ENCODE results near the gene RNF126.
"Not testable (repeated sequence)": the region's sequence is repeated elsewhere in the genome, so short reads cannot be mapped to it uniquely, and the experiment has no call there.

RNF126 gene

DNA sequence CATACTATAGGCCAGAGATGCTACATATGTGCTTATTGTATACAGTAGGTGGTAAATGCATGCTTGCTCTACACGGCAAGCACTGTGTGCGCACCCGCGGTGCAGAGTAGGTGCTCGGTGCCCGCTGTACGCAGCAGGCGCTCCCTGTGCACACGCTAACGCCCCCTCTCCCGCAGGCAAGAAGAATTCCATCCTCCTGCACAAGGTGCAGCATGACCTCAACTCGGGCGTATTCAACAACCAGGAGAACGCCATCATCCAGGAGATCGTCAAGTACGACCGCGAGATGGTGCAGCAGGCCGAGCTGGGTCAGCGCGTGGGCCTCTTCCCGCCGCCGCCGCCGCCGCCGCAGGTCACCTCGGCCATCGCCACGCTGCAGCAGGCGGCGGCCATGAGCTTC, 47.4 kb downstream of the RNF126 start:
- in situ Hi-C loops (cut with HindIII; ENCODE audit: low sequenced_read_pairs), result no loop called here

DNA sequence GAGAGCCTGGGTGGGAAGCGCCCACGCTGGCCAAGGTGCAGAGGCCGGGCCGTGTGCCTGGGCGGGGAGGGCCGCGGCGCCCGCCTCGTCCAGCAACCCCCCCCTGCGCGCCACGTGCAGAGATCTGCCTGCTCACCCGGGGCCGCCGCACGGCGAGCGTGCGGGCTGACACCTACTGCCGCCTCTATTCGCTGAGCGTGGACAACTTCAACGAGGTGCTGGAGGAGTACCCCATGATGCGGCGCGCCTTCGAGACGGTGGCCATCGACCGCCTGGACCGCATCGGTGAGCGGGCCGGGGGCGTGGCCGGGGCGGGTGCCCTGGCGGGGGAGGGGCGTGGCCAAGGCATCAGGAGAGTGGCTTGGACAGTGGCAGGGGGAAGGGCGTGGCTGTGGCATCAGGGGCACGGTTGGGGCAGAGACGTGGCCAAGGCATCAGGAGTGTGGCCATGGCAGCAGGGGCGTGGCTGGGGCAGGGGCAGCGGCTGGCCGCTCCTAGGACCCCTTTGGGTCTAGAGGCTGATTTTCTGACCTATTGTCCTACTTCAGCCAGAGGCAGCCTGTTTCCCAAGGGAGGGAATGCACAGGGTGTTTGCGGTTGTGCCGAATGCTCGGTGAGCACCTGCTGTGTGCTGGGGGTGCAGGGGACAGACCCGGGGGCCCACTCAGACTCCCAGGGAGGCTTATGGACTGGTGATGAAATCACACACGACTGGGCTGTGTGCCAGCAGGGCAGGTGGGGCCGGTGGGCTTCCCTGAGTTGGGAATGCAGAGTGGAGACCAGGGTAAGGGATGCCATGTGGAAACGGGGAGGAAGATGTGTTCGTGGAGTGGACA, 49.1 kb downstream of the RNF126 start:
- in situ Hi-C loops (cut with HindIII; ENCODE audit: low sequenced_read_pairs), result no loop called here

DNA sequence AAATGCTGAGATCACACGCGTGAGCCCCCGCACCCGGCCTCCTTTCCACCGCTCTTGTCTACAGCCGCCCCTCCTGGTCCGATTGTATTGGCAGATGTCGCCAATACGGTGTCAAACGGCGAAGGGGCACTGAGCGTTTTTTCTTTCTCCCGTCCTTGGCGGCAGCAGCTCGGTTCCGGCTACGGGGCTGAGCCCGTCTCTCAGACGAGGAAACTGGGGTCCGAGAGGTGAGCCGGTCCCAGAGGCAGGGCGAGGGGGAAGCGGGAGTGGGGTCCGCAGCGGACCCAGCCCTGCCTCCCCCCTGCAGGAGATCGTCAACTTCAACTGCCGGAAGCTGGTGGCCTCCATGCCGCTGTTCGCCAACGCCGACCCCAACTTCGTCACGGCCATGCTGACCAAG, 50.1 kb downstream of the RNF126 start:
- in situ Hi-C loops (cut with HindIII; ENCODE audit: low sequenced_read_pairs), result no loop called here

DNA sequence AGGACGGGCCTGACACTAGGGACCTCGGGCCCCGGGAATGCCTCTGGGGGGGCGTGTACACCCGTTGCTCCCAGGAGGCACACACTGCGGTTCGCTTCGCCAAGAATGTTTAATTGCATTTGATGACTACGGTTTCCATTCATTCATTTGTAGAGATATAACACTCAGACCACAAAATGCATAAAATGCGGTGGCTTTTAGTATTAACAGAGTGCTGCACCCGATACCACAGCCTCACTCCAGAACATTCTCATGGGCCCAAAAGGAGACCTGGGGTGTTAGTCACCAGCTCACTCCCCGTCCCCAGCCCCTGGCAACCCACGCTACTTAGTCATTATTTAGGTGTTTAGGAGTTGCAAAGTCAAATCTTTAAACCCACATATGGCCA, 51.5 kb downstream of the RNF126 start:
- in situ Hi-C loops (cut with HindIII; ENCODE audit: low sequenced_read_pairs), result no loop called here

DNA sequence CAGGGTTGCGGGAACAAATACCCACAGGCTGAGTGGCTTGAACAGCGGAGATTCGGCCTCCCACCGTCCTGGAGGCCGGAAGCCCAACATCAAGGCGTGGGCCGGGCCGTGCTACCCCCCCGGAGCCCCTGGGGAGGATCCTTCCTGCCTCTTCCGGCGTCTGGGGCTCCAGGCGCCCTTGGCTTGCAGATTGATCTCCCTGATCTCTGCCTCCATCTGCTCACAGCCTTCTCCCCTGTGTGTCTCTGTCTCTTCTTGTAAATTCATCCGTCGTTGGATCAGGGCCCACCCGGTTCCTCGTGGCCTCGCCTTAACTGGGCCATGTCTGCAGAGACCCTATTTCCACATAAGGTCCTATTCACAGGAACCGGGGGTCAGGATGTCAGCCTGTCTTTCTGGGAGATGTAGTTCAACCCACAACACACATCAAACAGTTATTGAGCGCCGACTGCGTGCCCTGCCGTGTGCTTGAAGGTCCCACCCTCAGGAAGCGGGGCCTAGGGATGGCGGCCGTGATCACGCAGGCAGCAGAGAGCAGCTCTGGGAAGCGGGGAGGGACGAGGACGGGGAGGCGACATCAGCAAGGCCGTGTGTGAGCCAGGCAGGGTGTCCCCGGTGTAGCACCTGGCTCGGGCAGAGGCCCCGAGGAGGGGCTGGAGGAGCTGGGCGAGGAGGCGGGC, 52.1 kb downstream of the RNF126 start:
- in situ Hi-C loops (cut with HindIII; ENCODE audit: low sequenced_read_pairs), result no loop called here

GRCh38 chr19:610071-610800, 52.8 kb downstream of the RNF126 start:
- in situ Hi-C loops (cut with HindIII; ENCODE audit: low sequenced_read_pairs), result no loop called here

- in situ Hi-C loops (cut with HindIII; ENCODE audit: low sequenced_read_pairs), result no loop called here
Measured at GRCh38 chr19:609004-609346, 54.0 kb downstream of the RNF126 start.

GRCh38 chr19:608155-609003, 54.6 kb downstream of the RNF126 start:
- in situ Hi-C loops (cut with HindIII; ENCODE audit: low sequenced_read_pairs), result no loop called here

DNA sequence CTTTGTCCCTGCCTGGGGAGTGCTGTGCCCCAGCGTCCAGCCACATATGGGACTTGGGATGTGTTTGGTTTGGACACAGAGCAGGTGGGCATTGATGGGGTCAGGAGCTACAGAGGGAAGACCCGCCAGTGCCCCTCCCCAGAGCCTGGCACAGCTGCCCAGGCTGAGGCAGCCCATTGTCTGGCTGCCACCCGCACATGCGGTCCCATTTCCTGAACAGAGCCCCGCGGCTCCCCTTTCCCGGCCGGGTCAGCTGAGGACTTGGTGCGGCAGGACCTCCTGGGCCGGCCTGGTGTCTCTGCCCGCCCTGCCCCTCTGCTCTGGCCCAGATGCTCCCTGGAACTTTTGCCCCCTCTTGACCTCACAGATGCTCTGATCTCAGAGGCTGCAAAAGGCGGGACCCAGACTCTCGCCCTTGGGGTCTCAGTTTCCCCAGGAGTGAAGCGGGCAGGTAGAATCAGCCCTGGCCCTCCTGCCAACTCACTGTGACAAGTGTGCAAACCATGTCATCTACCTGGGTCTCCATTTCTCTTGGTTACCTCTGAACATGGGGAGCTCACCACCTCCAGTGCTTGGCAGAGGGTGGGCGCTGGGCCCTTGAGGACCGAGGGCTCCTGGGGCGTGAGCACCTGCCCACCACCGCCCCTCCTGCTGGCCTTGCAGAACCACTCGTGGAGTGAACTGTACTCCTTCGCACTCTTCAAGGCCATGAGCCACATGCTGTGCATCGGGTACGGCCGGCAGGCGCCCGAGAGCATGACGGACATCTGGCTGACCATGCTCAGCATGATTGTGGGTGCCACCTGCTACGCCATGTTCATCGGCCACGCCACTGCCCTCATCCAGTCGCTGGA, 55.5 kb downstream of the RNF126 start:
- in situ Hi-C loops (cut with HindIII; ENCODE audit: low sequenced_read_pairs), result no loop called here

GRCh38 chr19:605061-605971, 57.7 kb downstream of the RNF126 start:
- in situ Hi-C loops (cut with HindIII; ENCODE audit: low sequenced_read_pairs), result not testable (repeated sequence)

GRCh38 chr19:604355-604754, 58.7 kb downstream of the RNF126 start:
- in situ Hi-C loops (cut with HindIII; ENCODE audit: low sequenced_read_pairs), result no loop called here

GRCh38 chr19:603779-604178, 59.2 kb downstream of the RNF126 start:
- in situ Hi-C loops (cut with HindIII; ENCODE audit: low sequenced_read_pairs), result not testable (repeated sequence)

DNA sequence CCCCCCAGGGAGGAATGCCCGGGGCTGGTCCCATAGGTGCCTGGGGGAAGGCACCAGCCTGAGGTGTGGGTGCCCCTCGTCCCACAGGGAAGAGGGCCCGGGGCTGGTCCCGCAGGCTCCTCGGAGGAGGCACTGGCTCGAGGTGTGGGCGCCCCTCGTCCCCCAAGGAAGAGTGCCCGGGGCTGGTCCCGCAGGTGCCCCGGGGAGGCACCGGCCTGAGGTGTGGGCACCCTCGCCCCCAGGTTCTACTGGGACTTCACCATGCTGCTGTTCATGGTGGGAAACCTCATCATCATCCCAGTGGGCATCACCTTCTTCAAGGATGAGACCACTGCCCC, 59.7 kb downstream of the RNF126 start:
- in situ Hi-C loops (cut with HindIII; ENCODE audit: low sequenced_read_pairs), result not testable (repeated sequence)

- in situ Hi-C loops (cut with HindIII; ENCODE audit: low sequenced_read_pairs), result no loop called here
Measured at GRCh38 chr19:602391-603301, 60.4 kb downstream of the RNF126 start.

GRCh38 chr19:601790-602189, 61.2 kb downstream of the RNF126 start:
- in situ Hi-C loops (cut with HindIII; ENCODE audit: low sequenced_read_pairs), result no loop called here

DNA sequence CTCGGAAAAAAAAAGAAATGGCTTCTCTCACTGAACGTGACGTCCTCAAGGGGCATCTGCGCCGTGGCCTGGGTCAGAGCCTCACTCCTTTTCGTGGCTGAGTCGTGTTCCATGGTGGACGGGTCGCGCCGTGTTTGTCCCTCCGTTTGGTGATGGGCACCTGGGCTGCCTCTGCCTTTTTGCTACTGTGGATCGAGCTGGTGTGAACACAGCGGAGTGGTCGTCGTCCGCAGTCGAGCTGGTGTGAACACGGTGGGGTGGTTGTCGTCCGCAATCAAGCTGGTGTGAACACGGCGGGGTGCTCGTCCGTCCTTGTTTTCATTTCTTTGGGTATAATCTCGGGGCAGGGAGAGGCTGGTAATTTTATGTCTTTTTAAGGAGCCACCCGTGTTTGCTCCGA, 61.7 kb downstream of the RNF126 start:
- in situ Hi-C loops (cut with HindIII; ENCODE audit: low sequenced_read_pairs), result no loop called here

Measured in DLD1 (cell line).